ENCODE measurements around the gene ERCC1.

ERCC1 gene

GRCh38 chr19:45404557-45405434 is 18.9 kb downstream of the ERCC1 start, which contains the start of gene PPP1R13L:
PPP1R13L (minus strand) TSS chr19:45405069; CDS start chr19:45398318, 6,751 bp downstream.
- H3K4me1 ChIP-seq (ENCODE audit: control insufficient read depth, low read length) = peaks cover 52% of the 10 kb centered on the region
- H3K9me2 ChIP-seq (replicated peaks; ENCODE audit: control insufficient read depth, low read length) = no peaks in the 10 kb centered on the region
- H3K79me2 ChIP-seq (ENCODE audit: control insufficient read depth, low read length) = peaks cover 31% of the 10 kb centered on the region
- H3K27ac ChIP-seq (ENCODE audit: low read depth, low read length) = peak within 1 kb of the TSS; percentile 83
- H3K4me3 ChIP-seq (ENCODE audit: low read length) = peak within 1 kb of the TSS; percentile 95
- TF ChIP-seq EZH2phosphoT487 (IDR thresholded peaks at IDR 0.05; ENCODE audit: borderline replicate concordance, low read length) (no peak), CTCF (IDR thresholded peaks at IDR 0.05; ENCODE audit: low read depth, low read length, poor library complexity, severe bottlenecking) (no peak)
- peaks cover 12% of the 10 kb centered on the region for H3K27me3 ChIP-seq (ENCODE audit: control insufficient read depth, low read length)
- peaks cover 12% of the 10 kb centered on the region; the same call in 1 of the 2 replicates for H3F3A ChIP-seq (ENCODE audit: control insufficient read depth, insufficient read depth)
- peak within 1 kb of the TSS; percentile 91 for H3K4me2 ChIP-seq (ENCODE audit: low read length)
- peaks cover 16% of the 10 kb centered on the region for H3K36me3 ChIP-seq (ENCODE audit: control insufficient read depth, low read length)
- no peaks in the 10 kb centered on the region for H3K9me3 ChIP-seq (ENCODE audit: control insufficient read depth, insufficient read depth, low read length)
- H4K20me1 ChIP-seq (ENCODE audit: control insufficient read depth, insufficient read depth, low read depth, low read length) = no peaks in the 10 kb centered on the region

- Histone ChIP-seq H3K27ac (ENCODE audit: low read depth, low read length) (no peak overlapping the region), H4K20me1 (ENCODE audit: control insufficient read depth, insufficient read depth, low read depth, low read length) (no peaks in the 10 kb centered on the region)
- TF ChIP-seq CTCF (IDR thresholded peaks at IDR 0.05; ENCODE audit: low read depth, low read length, poor library complexity, severe bottlenecking) (peak; percentile 90), EZH2phosphoT487 (IDR thresholded peaks at IDR 0.05; ENCODE audit: borderline replicate concordance, low read length) (no peak)
Measured at GRCh38 chr19:45403781-45404556, 19.7 kb downstream of the ERCC1 start.

GRCh38 chr19:45403272-45403671 is 20.4 kb downstream of the ERCC1 start:
- H3K4me3 ChIP-seq (ENCODE audit: low read length) = peak overlapping the region; percentile 95; the same call in 1 of the 2 replicates

More at GRCh38 chr19:45403781-45404556, 19.7 kb downstream of the ERCC1 start:
- H3K4me2 ChIP-seq (ENCODE audit: low read length) = peak overlapping the region; percentile 91
- H3K79me2 ChIP-seq (ENCODE audit: control insufficient read depth, low read length) = peaks cover 25% of the 10 kb centered on the region
- H3K9me2 ChIP-seq (replicated peaks; ENCODE audit: control insufficient read depth, low read length) = no peaks in the 10 kb centered on the region
- peaks cover 12% of the 10 kb centered on the region; the same call in 1 of the 2 replicates for H3F3A ChIP-seq (ENCODE audit: control insufficient read depth, insufficient read depth)
- peaks cover 12% of the 10 kb centered on the region for H3K27me3 ChIP-seq (ENCODE audit: control insufficient read depth, low read length)
- H3K4me1 ChIP-seq (ENCODE audit: control insufficient read depth, low read length) = peaks cover 50% of the 10 kb centered on the region
- peak overlapping the region; percentile 95 for H3K4me3 ChIP-seq (ENCODE audit: low read length)
- H3K9me3 ChIP-seq (ENCODE audit: control insufficient read depth, insufficient read depth, low read length) = no peaks in the 10 kb centered on the region
- peaks cover 10% of the 10 kb centered on the region for H3K36me3 ChIP-seq (ENCODE audit: control insufficient read depth, low read length)

More at GRCh38 chr19:45403272-45403671, 20.4 kb downstream of the ERCC1 start:
- Histone ChIP-seq H3K27me3 (ENCODE audit: control insufficient read depth, low read length) (peaks cover 12% of the 10 kb centered on the region), H3K27ac (ENCODE audit: low read depth, low read length) (no peak overlapping the region), H3K4me1 (ENCODE audit: control insufficient read depth, low read length) (peaks cover 54% of the 10 kb centered on the region), H3K9me3 (ENCODE audit: control insufficient read depth, insufficient read depth, low read length) (no peaks in the 10 kb centered on the region), H3K36me3 (ENCODE audit: control insufficient read depth, low read length) (peaks cover 3% of the 10 kb centered on the region), H3K79me2 (ENCODE audit: control insufficient read depth, low read length) (peaks cover 18% of the 10 kb centered on the region), H3K4me2 (ENCODE audit: low read length) (peak overlapping the region; percentile 91), H4K20me1 (ENCODE audit: control insufficient read depth, insufficient read depth, low read depth, low read length) (no peaks in the 10 kb centered on the region), H3F3A (ENCODE audit: control insufficient read depth, insufficient read depth) (peaks cover 12% of the 10 kb centered on the region; the same call in 1 of the 2 replicates), H3K9me2 (replicated peaks; ENCODE audit: control insufficient read depth, low read length) (no peaks in the 10 kb centered on the region)
- TF ChIP-seq CTCF (IDR thresholded peaks at IDR 0.05; ENCODE audit: low read depth, low read length, poor library complexity, severe bottlenecking) = no peak
- no peak for TF ChIP-seq EZH2phosphoT487 (IDR thresholded peaks at IDR 0.05; ENCODE audit: borderline replicate concordance, low read length)

All from DOHH2 (cell line).